Measurements from ENCODE around the gene DACH1. TPM values are rescaled to one million over a fixed set of nuclear protein-coding genes. Genes with fewer than 3 reads are reported as not detected.

The DACH1 gene
- total and polyA plus RNA-seq, 2 experiments from 2014 or later, result 1.3 to 6.5 TPM

- Histone ChIP-seq H3K9me2 (replicated peaks; ENCODE audit: insufficient read depth) (no peaks in the 10 kb centered on the region), H4K20me1 (ENCODE audit: insufficient read depth, poor library complexity, severe bottlenecking) (no peaks in the 10 kb centered on the region), H3K36me3 (replicated peaks; ENCODE audit: insufficient read depth, low read depth) (no peaks in the 10 kb centered on the region), H3K79me2 (no peaks in the 10 kb centered on the region), H3K27ac (no peak overlapping the region), H3K4me1 (ENCODE audit: insufficient read depth) (peaks cover 3% of the 10 kb centered on the region), H2AFZ (no peak overlapping the region), H3K9me3 (ENCODE audit: low read depth) (no peaks in the 10 kb centered on the region), H3K27me3 (no peaks in the 10 kb centered on the region), H3K4me2 (no peak overlapping the region), H3K4me3 (no peak overlapping the region)
- TF ChIP-seq EZH2phosphoT487 (IDR thresholded peaks at IDR 0.05; ENCODE audit: low read depth, severe bottlenecking, unreplicated experiment) (no peak), EZH2 (IDR thresholded peaks at IDR 0.05; ENCODE audit: borderline replicate concordance) (no peak)
- TF ChIP-seq, protein P1, sequence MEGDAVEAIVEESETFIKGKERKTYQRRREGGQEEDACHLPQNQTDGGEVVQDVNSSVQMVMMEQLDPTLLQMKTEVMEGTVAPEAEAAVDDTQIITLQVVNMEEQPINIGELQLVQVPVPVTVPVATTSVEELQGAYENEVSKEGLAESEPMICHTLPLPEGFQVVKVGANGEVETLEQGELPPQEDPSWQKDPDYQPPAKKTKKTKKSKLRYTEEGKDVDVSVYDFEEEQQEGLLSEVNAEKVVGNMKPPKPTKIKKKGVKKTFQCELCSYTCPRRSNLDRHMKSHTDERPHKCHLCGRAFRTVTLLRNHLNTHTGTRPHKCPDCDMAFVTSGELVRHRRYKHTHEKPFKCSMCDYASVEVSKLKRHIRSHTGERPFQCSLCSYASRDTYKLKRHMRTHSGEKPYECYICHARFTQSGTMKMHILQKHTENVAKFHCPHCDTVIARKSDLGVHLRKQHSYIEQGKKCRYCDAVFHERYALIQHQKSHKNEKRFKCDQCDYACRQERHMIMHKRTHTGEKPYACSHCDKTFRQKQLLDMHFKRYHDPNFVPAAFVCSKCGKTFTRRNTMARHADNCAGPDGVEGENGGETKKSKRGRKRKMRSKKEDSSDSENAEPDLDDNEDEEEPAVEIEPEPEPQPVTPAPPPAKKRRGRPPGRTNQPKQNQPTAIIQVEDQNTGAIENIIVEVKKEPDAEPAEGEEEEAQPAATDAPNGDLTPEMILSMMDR (IDR thresholded peaks at IDR 0.05; ENCODE audit: poor library complexity), result no peak
- DNase-seq (ENCODE audit: low spot score), result no peak
Measured at GRCh38 chr13:71882120-71882519, 15.1 kb upstream of the DACH1 start.

DNA sequence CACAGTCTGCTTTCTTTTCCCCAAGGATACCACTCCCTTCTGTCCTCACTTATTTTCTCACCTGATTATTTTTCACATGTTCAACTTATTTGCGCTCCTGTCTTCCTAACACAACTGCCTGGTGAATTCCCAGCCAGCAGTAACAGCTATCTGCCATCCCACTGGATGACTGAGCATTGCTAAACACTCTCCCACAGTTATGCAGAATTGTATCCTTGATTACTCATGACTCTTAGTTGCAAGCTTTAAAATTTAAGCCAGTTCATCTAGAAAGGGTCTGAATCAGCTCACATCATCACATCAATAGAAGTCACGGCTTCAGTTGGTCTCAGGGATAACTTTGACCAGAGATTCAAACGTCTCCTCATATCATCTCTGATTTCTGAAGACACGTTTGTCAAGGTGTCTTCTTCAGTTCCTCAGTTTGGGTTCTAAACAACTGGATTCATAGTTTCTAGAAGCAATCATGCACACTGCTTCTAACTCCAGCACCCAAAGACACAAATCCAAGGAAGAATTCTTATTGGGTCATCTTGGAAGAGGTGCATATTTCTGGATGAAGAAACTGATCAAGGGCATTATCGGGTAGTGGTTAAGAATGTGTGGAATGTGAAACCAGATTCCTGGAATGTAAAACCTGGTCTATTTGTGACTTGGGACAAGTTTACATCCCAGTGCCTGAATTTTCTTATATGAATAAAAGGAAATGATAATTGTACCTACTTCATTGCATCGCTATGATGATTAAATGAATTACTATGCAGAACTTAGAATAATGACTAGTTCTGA is 13.9 kb upstream of the DACH1 start:
- peaks cover 3% of the 10 kb centered on the region for H3K4me1 ChIP-seq (ENCODE audit: insufficient read depth)
- 71% methylated on average over 6 of the region's 6 CpGs for WGBS (ENCODE audit: low lambda C conversion rate, missing lambda C conversion rate)
- no peaks in the 10 kb centered on the region for H3K79me2 ChIP-seq
- no peak overlapping the region for H3K4me3 ChIP-seq
- no peak overlapping the region for H2AFZ ChIP-seq
- no peak overlapping the region for H3K27ac ChIP-seq
- H3K36me3 ChIP-seq (replicated peaks; ENCODE audit: insufficient read depth, low read depth), result no peaks in the 10 kb centered on the region
- H3K9me3 ChIP-seq (ENCODE audit: low read depth), result no peaks in the 10 kb centered on the region
- no peak for DNase-seq (ENCODE audit: low spot score)
- no peaks in the 10 kb centered on the region for H4K20me1 ChIP-seq (ENCODE audit: insufficient read depth, poor library complexity, severe bottlenecking)
- TF ChIP-seq EZH2 (IDR thresholded peaks at IDR 0.05; ENCODE audit: borderline replicate concordance), result no peak
- TF ChIP-seq, protein P1 (IDR thresholded peaks at IDR 0.05; ENCODE audit: poor library complexity), result no peak
- TF ChIP-seq EZH2phosphoT487 (IDR thresholded peaks at IDR 0.05; ENCODE audit: low read depth, severe bottlenecking, unreplicated experiment), result no peak
- H3K27me3 ChIP-seq, result no peaks in the 10 kb centered on the region
- H3K9me2 ChIP-seq (replicated peaks; ENCODE audit: insufficient read depth), result no peaks in the 10 kb centered on the region
- no peak overlapping the region for H3K4me2 ChIP-seq

DNA sequence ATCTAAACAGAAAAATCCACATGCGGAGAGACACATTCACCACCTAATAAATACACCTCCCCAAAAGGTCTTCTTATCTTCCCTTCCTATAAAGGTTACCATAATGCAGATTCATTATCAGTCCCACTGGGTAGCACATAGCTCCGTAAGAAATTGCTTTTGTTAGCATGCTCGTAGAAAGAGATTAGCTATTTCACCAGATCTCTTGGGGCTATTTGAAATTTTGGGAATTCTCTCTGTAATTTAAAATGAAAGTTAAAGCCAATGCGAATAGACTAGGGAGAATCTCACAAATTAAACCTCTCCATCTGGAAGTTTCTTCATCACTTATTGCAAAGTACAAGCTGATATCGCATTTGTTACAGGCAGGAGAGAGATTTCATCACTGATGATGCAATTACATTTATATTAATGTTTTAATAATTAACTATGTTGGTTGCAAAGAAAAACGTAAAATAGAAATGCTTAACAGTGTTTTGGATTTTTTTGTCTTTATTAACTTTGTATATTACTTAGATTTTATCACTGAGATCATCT is 12.9 kb upstream of the DACH1 start:
- H3K9me2 ChIP-seq (replicated peaks; ENCODE audit: insufficient read depth), result no peaks in the 10 kb centered on the region
- H3K4me3 ChIP-seq, result no peak overlapping the region
- no peak overlapping the region for H3K4me2 ChIP-seq
- TF ChIP-seq, protein P1 (IDR thresholded peaks at IDR 0.05; ENCODE audit: poor library complexity), result no peak
- TF ChIP-seq EZH2 (IDR thresholded peaks at IDR 0.05; ENCODE audit: borderline replicate concordance) (no peak), EZH2phosphoT487 (IDR thresholded peaks at IDR 0.05; ENCODE audit: low read depth, severe bottlenecking, unreplicated experiment) (no peak)
- H3K27ac ChIP-seq, result no peak overlapping the region
- peaks cover 3% of the 10 kb centered on the region for H3K4me1 ChIP-seq (ENCODE audit: insufficient read depth)
- WGBS (ENCODE audit: low lambda C conversion rate, missing lambda C conversion rate), result 70% methylated on average over 6 of the region's 6 CpGs
- no peak for DNase-seq (ENCODE audit: low spot score)
- H3K9me3 ChIP-seq (ENCODE audit: low read depth), result no peaks in the 10 kb centered on the region
- H3K79me2 ChIP-seq, result no peaks in the 10 kb centered on the region
- H3K27me3 ChIP-seq, result no peaks in the 10 kb centered on the region
- no peaks in the 10 kb centered on the region for H4K20me1 ChIP-seq (ENCODE audit: insufficient read depth, poor library complexity, severe bottlenecking)
- no peak overlapping the region for H2AFZ ChIP-seq
- no peaks in the 10 kb centered on the region for H3K36me3 ChIP-seq (replicated peaks; ENCODE audit: insufficient read depth, low read depth)

Measured in hepatocyte (in vitro differentiated cells).